ENCODE results near the gene ANKRD44.

ANKRD44 gene

GRCh38 chr2:196971574-196972279 lies 338.9 kb downstream of the ANKRD44 start:
- peak; percentile 51 for DNase-seq

- DNase-seq = peak; percentile 71
These were observed 340.5 kb downstream of the ANKRD44 start for GRCh38 chr2:196970099-196970498.

GRCh38 chr2:196968516-196968915 lies 342.1 kb downstream of the ANKRD44 start:
- DNase-seq = no peak

- DNase-seq = no peak
These were observed 342.8 kb downstream of the ANKRD44 start for GRCh38 chr2:196967775-196968174.

- no peak for DNase-seq
These were observed 343.5 kb downstream of the ANKRD44 start for GRCh38 chr2:196967116-196967515.

- no peak for DNase-seq
These were observed 344.5 kb downstream of the ANKRD44 start for GRCh38 chr2:196966061-196966460.

- DNase-seq = no peak
These were observed 344.9 kb downstream of the ANKRD44 start for GRCh38 chr2:196965651-196966050.

GRCh38 chr2:196963961-196964360 lies 346.6 kb downstream of the ANKRD44 start:
- no peak for DNase-seq

GRCh38 chr2:196963043-196963442 lies 347.5 kb downstream of the ANKRD44 start:
- peak; percentile 62 for DNase-seq

- peak; percentile 78 for DNase-seq
These were observed 348.3 kb downstream of the ANKRD44 start for GRCh38 chr2:196962325-196962724.

GRCh38 chr2:196961889-196962288 lies 348.7 kb downstream of the ANKRD44 start:
- peak; percentile 84 for DNase-seq

GRCh38 chr2:196959734-196960338 lies 350.7 kb downstream of the ANKRD44 start:
- no peak for DNase-seq

- no peak for DNase-seq
These were observed 351.3 kb downstream of the ANKRD44 start for GRCh38 chr2:196959281-196959680.

GRCh38 chr2:196957881-196958525 lies 352.6 kb downstream of the ANKRD44 start:
- no peak for DNase-seq

GRCh38 chr2:196957442-196957841 lies 353.1 kb downstream of the ANKRD44 start:
- no peak for DNase-seq

- DNase-seq = peak; percentile 52
These were observed 354.5 kb downstream of the ANKRD44 start for GRCh38 chr2:196956069-196956468.

GRCh38 chr2:196955036-196955435 lies 355.5 kb downstream of the ANKRD44 start:
- DNase-seq = no peak

- no peak for DNase-seq
These were observed 356.6 kb downstream of the ANKRD44 start for GRCh38 chr2:196954001-196954400.

- DNase-seq = no peak
These were observed 357.6 kb downstream of the ANKRD44 start for GRCh38 chr2:196952936-196953335.

GRCh38 chr2:196951973-196952372 lies 358.6 kb downstream of the ANKRD44 start:
- DNase-seq = no peak

- DNase-seq = no peak
These were observed 361.5 kb downstream of the ANKRD44 start for GRCh38 chr2:196949116-196949515.

GRCh38 chr2:196944570-196944969 lies 366.0 kb downstream of the ANKRD44 start:
- no peak for DNase-seq

- DNase-seq = no peak
These were observed 369.0 kb downstream of the ANKRD44 start for GRCh38 chr2:196941398-196942078.

- no peak for DNase-seq
These were observed 371.2 kb downstream of the ANKRD44 start for GRCh38 chr2:196939371-196939770.
